WTC11 (cell line): ENCODE data around the gene RGL4.

Experiments
- ATF6 ChIP-seq: sonication (generic); formaldehyde crosslinking; IDR thresholded peaks from 2 replicates; pipeline ENCODE4 v1.8.1; 2023; ENCODE audit warnings: mild to moderate bottlenecking, missing genetic modification reagents
- CBFB ChIP-seq: sonication (generic); formaldehyde crosslinking; IDR thresholded peaks from 2 replicates; pipeline ENCODE4 v1.8.1; 2022; ENCODE audit warnings: mild to moderate bottlenecking, low read depth, missing genetic modification reagents
- CREB1 ChIP-seq: sonication (generic); formaldehyde crosslinking; IDR thresholded peaks from 2 replicates; pipeline ENCODE4 v1.8.0; 2023; ENCODE audit warnings: mild to moderate bottlenecking, missing genetic modification reagents
- CTCF ChIP-seq: fragments of 200-600 bp; IDR thresholded peaks from 2 replicates; pipeline ENCODE4 v1.8.0; 2022; ENCODE audit warnings: antibody characterized with exemption
- ETV6 ChIP-seq: sonication (generic); formaldehyde crosslinking; IDR thresholded peaks from 2 replicates; pipeline ENCODE4 v1.8.1; 2022; ENCODE audit warnings: mild to moderate bottlenecking, missing genetic modification reagents
- NFE2L1 ChIP-seq: sonication (generic); formaldehyde crosslinking; IDR thresholded peaks from 2 replicates; pipeline ENCODE4 v1.8.1; 2023; ENCODE audit warnings: missing genetic modification reagents
- PRDM15 ChIP-seq: sonication (generic); formaldehyde crosslinking; IDR thresholded peaks from 2 replicates; pipeline ENCODE4 v1.8.0; 2022; ENCODE audit warnings: missing genetic modification reagents
- PREB ChIP-seq: sonication (generic); formaldehyde crosslinking; IDR thresholded peaks from 2 replicates; pipeline ENCODE4 v1.8.1; 2022; ENCODE audit warnings: mild to moderate bottlenecking, missing genetic modification reagents, moderate library complexity, borderline replicate concordance
- TEAD4 ChIP-seq: sonication (generic); formaldehyde crosslinking; IDR thresholded peaks from 2 replicates; pipeline ENCODE4 v1.8.0; 2022; ENCODE audit warnings: mild to moderate bottlenecking, missing genetic modification reagents
- TP53 ChIP-seq: sonication (generic); formaldehyde crosslinking; IDR thresholded peaks from 2 replicates; pipeline ENCODE4 v1.8.1; 2023; ENCODE audit warnings: mild to moderate bottlenecking, missing genetic modification reagents
- USF2 ChIP-seq: sonication (generic); formaldehyde crosslinking; IDR thresholded peaks from 2 replicates; pipeline ENCODE4 v1.8.1; 2023; ENCODE audit warnings: mild to moderate bottlenecking, missing genetic modification reagents, moderate library complexity
- ZNF423 ChIP-seq: fragments of 250-450 bp; sonication (Bioruptor Pico); IDR thresholded peaks from 2 replicates; pipeline ENCODE4 v2.1.2; 2022; ENCODE audit warnings: mild to moderate bottlenecking, moderate library complexity
- ZNF512 ChIP-seq: sonication (generic); formaldehyde crosslinking; IDR thresholded peaks from 2 replicates; pipeline ENCODE4 v1.8.1; 2022; ENCODE audit warnings: missing genetic modification reagents, borderline replicate concordance

GRCh38 chr22:23693979-23694680 is 3.3 kb downstream of the RGL4 start:
- TF ChIP-seq PRDM15 (CRISPR knock-in tag) (no peak), CREB1 (CRISPR knock-in tag) (no peak), CTCF (no peak), CBFB (CRISPR knock-in tag) (no peak), ZNF423 (CRISPR knock-in tag) (no peak), PREB (no peak), USF2 (no peak), ZNF512 (CRISPR knock-in tag) (no peak), TP53 (no peak), ATF6 (CRISPR knock-in tag) (no peak), NFE2L1 (CRISPR knock-in tag) (no peak), TEAD4 (CRISPR knock-in tag) (no peak), ETV6 (CRISPR knock-in tag) (no peak)
